GM19328 (cell line): Measurements from ENCODE around the gene SMIM1.
"Not testable (repeated sequence)": the region's sequence is repeated elsewhere in the genome, so short reads cannot be mapped to it uniquely, and the experiment has no call there.

ENCODE experiments used
- ATAC-seq: cut with Tn5 transposase; IDR thresholded peaks from one replicate; pipeline ENCODE4 v1.9.1; 2021; ENCODE audit warnings: mild to moderate bottlenecking, moderate library complexity; ENCODE audit not compliant: unreplicated experiment

The SMIM1 gene

DNA sequence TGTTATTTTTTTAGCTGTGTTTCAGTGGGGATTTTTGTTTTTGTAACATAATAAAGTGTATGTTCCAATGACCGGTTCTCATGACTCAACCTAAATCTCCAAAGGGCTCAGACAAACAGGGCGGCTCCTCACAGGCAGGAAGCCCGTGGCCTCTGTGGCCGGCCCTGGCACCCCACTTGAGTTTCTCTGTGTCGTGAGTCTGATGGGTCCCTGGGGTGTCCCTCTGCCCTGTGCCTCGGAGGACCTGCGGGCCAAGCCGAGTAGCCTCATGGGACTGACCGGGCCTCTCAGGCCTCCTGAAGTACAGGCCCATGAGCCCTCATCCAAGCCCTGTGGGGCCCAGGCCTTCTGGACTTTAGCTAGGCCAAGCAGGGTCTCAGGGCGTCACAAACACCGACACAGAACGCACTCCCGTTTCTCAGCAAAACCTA lies 36.4 kb upstream of the SMIM1 start:
- no peak for ATAC-seq

GRCh38 chr1:3736708-3737107 lies 35.8 kb upstream of the SMIM1 start:
- no peak for ATAC-seq

- ATAC-seq, result no peak
These were observed 33.6 kb upstream of the SMIM1 start for GRCh38 chr1:3738943-3739342.

- ATAC-seq, result no peak
These were observed 32.5 kb upstream of the SMIM1 start for GRCh38 chr1:3740042-3740441.

DNA sequence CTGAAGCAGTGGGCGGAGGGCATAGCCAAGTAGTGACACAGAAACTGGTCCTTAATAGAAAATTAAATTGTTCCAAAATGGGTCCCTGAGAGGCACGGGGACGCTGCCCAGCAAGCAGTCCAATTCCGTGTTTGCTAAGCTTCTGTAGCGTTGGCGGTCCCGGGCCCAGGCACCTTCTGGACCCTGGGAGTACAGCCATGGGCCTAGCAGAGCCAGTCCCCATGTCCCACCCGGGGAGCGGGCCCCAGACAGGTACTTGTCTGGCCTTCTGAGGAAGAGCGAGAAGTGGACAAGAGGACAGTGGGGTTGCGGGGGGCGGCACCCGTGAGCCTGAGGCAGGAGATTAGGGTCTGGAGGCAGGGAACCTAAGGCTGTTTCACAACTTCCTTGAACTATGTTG lies 31.8 kb upstream of the SMIM1 start:
- no peak for ATAC-seq

DNA sequence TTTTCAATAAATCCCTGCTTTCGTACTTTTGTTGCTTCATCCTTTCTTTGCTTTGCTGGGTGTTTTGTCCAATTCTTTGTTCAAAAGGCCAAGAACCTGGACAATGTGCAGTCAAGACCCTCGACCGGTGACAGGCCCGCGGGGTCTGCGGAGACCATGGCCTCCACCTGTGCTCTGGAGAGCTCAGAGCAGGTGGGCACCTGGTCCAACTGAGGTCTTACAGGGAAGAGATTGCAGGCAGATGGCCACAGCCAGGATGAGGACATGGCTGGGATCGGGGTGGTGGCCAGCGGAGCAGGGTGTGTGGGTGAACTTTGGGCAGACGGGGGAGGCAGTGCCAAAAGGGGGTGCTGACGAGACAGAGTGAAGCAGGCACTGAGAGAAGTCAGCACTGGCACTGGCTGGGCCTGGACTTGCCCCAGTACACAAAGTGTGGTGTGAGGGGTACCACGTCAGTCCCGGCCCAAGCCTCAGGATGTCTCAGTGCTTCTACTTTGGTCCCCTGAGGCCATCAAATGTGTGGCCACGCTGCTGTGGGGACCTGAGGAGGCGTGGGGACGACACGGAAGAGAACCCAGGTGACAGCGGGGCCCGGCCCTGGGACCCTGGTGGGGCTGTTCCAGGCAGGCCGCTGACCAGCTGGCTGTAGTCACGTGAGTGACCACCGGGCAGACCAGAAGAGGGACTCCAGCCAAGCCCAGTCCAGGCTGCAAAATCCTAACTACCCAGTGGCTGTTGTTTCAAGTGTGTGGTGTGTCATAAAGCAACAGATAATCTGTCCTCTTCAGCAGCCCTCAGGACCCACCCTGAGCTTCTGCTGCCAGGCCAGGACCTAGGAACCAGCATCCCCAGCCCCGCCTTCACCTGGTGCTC lies 30.7 kb upstream of the SMIM1 start:
- ATAC-seq, result no peak

DNA sequence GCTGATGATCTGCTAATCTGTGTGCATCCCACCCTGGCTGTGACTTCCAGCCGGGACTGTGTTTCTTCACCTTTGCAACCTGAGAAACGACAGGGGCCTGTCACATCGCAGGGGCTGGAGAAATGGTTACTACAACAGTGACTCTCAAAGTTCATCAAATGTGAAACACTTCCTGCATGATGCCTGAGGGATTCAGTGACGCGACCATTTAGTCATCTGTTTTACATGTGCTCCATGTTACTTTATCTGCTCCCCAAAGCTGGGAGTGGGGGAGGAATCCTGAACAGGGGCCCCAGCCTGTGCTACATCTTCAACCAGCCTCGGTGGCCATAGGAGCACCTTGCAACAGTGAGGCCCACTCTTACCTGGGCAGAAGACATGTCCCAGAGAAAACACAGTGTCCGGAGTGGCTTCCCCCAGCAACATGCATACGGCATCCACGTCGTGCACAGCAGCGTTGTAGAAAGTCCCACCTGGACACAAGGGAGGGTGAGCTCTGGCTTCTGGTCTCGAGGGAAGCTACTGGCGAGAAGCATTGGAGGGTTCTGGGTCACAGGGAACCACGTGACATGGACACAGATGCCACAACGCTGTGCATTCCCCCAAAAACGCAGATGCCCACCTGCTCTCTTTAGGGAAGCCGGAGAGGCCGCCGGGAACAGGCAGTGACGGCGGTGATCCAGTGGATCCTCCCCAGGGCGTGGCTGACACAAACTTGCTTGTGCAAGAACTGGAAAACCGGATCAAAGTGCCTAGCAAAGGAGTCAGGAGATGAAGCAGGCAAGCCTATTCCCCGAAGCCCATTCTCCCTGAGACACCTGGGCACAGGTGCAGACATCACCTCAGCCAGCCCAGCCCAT lies 29.9 kb upstream of the SMIM1 start:
- no peak for ATAC-seq

DNA sequence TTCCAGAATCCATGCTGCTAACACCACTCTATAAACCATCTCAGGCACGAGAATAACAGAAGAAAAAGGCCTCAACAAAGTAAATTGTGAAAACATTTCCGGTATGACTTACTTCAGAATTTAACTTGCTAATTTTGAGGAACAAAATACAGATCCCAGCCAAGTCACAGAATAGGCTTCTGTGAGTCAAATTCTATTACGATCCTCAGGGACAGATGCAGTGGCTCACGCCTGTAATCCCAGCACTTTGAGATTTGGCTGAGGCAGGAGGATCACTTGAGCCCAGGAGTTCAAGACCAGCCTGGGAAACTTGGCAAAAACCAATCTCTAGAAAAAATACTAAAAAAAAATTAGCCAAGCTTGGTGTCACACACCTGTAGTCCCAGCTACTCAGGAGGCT lies 29.1 kb upstream of the SMIM1 start:
- no peak for ATAC-seq

- no peak for ATAC-seq
These were observed 28.7 kb upstream of the SMIM1 start for GRCh38 chr1:3743826-3744225.

GRCh38 chr1:3744646-3745045 lies 27.9 kb upstream of the SMIM1 start:
- no peak for ATAC-seq

GRCh38 chr1:3745071-3745470 lies 27.5 kb upstream of the SMIM1 start:
- no peak for ATAC-seq

- ATAC-seq, result no peak
These were observed 26.8 kb upstream of the SMIM1 start for GRCh38 chr1:3745590-3746381.

DNA sequence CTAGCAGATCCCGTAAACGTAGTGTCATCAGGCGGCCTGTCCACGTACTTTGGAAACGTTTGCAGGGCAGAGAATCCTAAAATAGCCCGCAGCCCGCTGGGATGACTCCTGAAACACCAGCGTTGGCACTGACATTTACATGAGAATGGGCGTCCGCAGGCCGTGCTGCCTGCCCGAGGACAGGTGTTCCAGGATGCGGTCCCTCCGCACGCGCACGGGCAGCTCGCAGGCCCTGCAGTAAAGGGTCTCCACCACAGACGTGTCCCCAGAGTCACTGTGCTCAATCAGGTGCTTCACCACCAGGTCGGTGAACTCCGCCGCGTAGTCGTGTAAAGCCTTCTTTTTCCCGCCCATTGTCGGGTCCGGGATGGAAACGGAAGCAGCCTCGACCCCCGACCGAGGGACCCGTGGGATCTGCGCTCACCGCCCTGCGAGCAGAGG lies 26.1 kb upstream of the SMIM1 start:
- ATAC-seq, result no peak

- ATAC-seq, result peak; percentile 83
These were observed 25.6 kb upstream of the SMIM1 start for GRCh38 chr1:3746830-3747521.

- ATAC-seq, result no peak
These were observed 25.1 kb upstream of the SMIM1 start for GRCh38 chr1:3747522-3747848.

DNA sequence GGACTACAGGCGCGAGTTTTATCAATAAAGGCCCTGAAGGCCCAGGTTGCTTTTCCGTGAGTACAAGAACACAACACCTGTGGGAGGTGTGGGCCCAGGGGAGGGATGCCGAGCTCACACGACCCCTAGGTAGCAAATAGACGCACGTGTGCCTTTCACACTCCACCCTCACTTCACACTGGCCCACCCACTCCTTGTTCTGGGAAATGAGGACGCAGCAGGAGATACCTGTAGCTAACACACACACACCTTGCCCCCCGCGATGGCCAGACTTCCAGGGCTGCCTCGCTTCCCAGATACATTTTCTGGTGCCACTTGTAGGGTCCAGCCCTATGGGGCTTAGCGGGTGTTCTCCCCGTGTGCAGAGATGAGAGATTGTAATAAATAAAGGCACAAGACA lies 24.6 kb upstream of the SMIM1 start:
- ATAC-seq, result no peak

- ATAC-seq, result not testable (repeated sequence)
These were observed 24.1 kb upstream of the SMIM1 start for GRCh38 chr1:3748316-3748900.

DNA sequence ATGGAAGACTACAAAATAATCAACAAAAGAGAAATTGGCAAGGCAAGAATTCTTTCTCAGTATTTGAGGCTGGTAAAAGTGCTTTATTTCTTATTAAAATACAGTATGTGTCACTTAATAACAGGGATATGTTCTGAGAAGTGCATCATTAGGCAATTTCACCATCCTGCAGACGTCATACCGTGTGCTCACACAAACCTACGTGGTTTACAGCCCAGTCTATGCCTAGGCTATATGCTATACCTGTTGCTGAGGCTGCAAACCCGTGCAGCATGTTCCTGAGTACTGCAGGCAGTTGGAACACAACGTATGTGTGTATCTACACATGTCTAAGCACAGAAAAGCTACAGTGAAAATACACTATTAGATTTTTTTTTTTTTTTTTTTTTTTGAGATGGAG lies 23.0 kb upstream of the SMIM1 start:
- no peak for ATAC-seq

- ATAC-seq, result no peak
These were observed 21.8 kb upstream of the SMIM1 start for GRCh38 chr1:3750741-3751140.

DNA sequence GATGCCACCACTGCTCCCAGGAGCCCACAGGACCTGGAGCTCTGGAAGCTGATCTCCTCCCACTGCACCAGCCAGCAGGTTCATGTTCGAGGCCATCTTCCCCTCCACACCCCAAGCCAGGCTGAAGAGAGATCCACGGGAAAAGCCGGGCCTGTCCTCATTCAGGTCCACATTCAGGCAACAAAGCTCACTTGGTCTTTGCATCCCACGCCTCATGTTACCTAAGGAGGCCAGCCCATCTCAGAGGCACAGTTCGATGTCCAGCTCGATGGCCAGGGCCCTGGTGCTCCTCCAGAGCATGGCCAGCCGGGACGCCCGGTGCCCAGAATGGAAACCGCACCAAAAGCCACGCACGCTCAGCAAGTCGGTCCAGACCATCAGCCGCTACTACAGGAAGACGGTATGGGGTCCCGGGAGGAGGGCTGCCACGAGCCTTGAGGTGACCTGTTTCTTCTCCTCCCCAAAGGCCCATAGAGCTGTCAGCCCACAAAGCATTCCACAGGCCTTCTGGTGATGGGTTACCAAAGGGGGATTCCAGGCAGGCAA lies 20.1 kb upstream of the SMIM1 start, which contains the start of gene CCDC27:
TSS of gene CCDC27 (plus strand) at position 51 of the 546 bp plus-strand sequence. CDS start at position 83, 32 bp downstream.
- no peak for ATAC-seq
